Caki2 (cell line): ENCODE results near the gene PTPN5. TPM values are rescaled to one million over a fixed set of nuclear protein-coding genes. Genes with fewer than 3 reads are reported as not detected.

Experiments used
- DNase-seq: peaks from one replicate; pipeline ENCODE4 v3.0.0-alpha.2; 2015; ENCODE audit warnings: low read depth
- in situ Hi-C: cut with HindIII; loops from 2 replicates; pipeline ENCODE4 v1.10.0; 2016; ENCODE audit warnings: low sequenced_read_pairs, low pct_unique_long_range_greater_than_20kb, mixed read lengths
- total RNA-seq: library from RNA; depleted of rRNA; stranded (reverse); fragments of >200 nt; shearing (Covaris generic); gene quantifications from 2 replicates; pipeline ENCODE4 v1.2.3, GENCODE V29; 2014; ENCODE audit warnings: low replicate concordance

PTPN5 gene
- total RNA-seq, 1 experiment from 2014 or later: 0.10 TPM

GRCh38 chr11:18749681-18750319, 41.8 kb downstream of the PTPN5 start:
- in situ Hi-C loops: no loop called here
- peak; percentile 44 for DNase-seq

DNA sequence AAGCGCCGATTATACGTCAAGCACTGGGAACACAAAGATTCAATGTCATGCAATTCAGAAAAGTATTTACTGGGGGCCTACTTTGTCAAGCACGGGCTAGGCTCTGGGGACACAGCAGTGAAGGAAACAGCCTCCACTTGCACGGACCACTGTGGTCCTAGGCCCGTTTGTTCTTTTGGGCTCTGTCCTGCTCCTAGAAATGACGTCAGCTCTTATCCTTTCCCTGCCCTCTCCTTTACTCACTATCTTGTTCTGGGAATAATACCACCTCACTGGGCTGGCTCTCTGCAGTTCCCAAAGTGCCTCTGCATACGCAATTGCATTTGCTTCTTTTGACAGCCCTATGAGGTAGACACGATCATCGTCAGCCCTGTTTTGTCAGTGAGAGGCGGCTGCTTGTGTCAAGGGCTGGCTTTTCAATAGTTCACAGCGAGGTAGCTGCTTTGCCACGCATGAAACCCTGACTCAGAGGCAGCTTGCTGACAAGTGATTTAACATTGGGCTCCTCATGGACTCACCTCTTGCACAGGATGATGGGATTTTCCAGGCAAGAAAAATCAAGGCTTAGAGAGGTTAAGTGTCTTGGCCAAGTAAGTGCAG, 42.7 kb downstream of the PTPN5 start:
- no peak for DNase-seq
- in situ Hi-C loops: no loop called here

GRCh38 chr11:18745251-18745650, 46.3 kb downstream of the PTPN5 start:
- no peak for DNase-seq
- in situ Hi-C loops: no loop called here

GRCh38 chr11:18743900-18744514, 47.6 kb downstream of the PTPN5 start:
- in situ Hi-C loops: no loop called here
- no peak for DNase-seq

- in situ Hi-C loops: no loop called here
Observed at GRCh38 chr11:18743365-18743764, 48.2 kb downstream of the PTPN5 start.

GRCh38 chr11:18741783-18742182, 49.8 kb downstream of the PTPN5 start:
- DNase-seq: no peak
- in situ Hi-C loops: no loop called here

More at GRCh38 chr11:18743365-18743764, 48.2 kb downstream of the PTPN5 start:
- no peak for DNase-seq

DNA sequence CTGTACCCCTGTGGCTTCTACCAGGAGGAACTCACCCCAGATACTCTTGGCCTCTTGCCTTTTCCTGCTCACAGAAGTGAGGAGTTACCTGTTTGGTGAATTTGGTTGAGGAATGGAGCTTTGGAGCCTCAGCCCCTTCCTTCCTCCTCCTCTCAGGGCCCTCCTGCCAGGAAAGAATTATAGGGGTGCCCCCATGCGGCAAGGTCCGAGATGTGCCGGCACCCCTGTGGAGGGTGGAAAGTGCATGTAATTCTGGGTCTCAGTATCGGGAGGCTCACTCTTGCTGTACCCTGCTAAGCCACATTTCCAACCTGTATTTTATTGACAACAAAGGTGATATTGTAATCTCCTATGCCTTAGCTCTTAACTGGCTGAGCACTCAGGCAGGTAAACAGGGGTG, 51.9 kb downstream of the PTPN5 start:
- in situ Hi-C loops: no loop called here

GRCh38 chr11:18737642-18738041, 54.0 kb downstream of the PTPN5 start:
- DNase-seq: no peak
- in situ Hi-C loops: no loop called here

More for the DNA sequence above, 51.9 kb downstream of the PTPN5 start:
- DNase-seq: no peak

GRCh38 chr11:18736590-18737148, 54.9 kb downstream of the PTPN5 start:
- in situ Hi-C loops: no loop called here
- DNase-seq: no peak

DNA sequence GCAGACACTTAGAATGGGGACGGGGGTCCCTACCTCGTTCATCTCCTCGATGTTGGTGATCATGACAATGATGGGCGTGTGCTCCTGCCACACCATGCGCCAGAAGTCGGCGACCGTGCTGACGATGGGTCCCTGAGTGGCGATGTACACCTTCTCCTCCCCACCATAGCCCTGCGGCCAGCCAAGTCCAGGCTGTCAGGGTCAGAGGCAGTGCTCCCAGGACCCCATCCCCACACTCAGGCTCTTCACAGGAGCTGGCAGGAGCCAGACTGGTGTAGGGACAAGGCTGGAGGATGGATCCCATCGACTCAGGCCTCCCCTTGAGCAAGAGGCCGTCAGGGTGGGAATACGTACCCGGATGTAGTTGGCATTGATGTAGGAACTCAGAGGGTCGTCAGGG, 58.4 kb downstream of the PTPN5 start:
- DNase-seq: no peak
- in situ Hi-C loops: no loop called here

DNA sequence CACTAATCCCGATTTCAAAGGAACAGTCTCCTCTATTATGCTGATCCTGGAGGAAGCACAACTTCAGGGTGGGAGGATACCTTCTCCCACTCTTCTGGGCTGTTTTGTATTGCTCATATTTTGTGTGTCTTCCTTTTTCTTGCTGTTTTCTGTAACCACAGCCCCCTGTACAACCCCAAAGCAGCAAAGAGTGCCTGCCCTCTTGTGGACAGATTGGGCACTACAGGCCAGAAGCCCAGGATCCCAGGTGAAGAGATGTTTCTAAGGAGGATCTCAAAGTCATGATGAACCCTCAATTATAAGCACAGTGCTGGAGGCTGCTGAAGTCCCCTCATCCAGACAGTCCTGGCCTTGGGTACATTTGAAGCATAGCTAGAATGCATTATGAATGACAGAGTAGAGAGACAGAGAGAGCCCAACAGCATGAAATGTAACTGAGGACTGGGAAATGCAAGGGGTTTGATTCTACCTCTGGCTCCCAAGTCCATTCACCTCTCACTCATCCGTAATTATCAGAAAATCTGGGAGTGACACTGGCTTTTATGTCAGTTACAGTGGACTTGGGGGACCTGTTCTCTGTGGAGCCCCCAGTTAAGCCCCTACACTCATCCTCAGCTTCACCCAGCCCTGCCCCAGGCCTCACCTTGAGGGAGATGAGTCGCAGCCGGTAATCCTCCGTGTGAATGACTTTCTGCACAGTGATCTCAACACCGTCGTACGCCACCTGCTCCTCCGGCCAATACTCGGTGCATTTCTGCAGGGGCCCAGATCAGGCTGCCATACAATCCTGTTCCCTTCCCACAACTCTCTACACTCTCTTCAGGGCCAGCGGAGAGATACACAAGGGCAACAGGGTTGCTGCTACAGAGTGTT, 59.4 kb downstream of the PTPN5 start:
- in situ Hi-C loops: no loop called here

GRCh38 chr11:18731441-18731840, 60.2 kb downstream of the PTPN5 start:
- in situ Hi-C loops: no loop called here
- no peak for DNase-seq

More for the DNA sequence above, 59.4 kb downstream of the PTPN5 start:
- DNase-seq: peak; percentile 46

GRCh38 chr11:18730020-18730419, 61.6 kb downstream of the PTPN5 start:
- in situ Hi-C loops: no loop called here
- no peak for DNase-seq

- no peak for DNase-seq
- in situ Hi-C loops: no loop called here
Observed at GRCh38 chr11:18729426-18729825, 62.2 kb downstream of the PTPN5 start.

GRCh38 chr11:18728658-18729057, 62.9 kb downstream of the PTPN5 start:
- in situ Hi-C loops: no loop called here
- DNase-seq: no peak

- DNase-seq: no peak
- in situ Hi-C loops: no loop called here
Observed at GRCh38 chr11:18727479-18728236, 63.9 kb downstream of the PTPN5 start.

GRCh38 chr11:18726040-18726439, 65.6 kb downstream of the PTPN5 start, which contains the start of gene IGSF22:
Gene IGSF22 (minus strand): TSS chr11:18726188. CDS start chr11:18724236, 1,952 bp downstream.
- in situ Hi-C loops: no loop called here
- no peak for DNase-seq

GRCh38 chr11:18723991-18724390, 67.6 kb downstream of the PTPN5 start:
- DNase-seq: no peak
- in situ Hi-C loops: no loop called here
